ENCODE results near the gene BCL7B.
"Not testable (repeated sequence)": the region's sequence is repeated elsewhere in the genome, so short reads cannot be mapped to it uniquely, and the experiment has no call there.

Gene BCL7B

GRCh38 chr7:73532224-73532623 lies 25.3 kb downstream of the BCL7B start:
- DNase-seq = no peak

- no peak for DNase-seq
Measured at GRCh38 chr7:73530800-73531199, 26.7 kb downstream of the BCL7B start.

- DNase-seq = no peak
Measured at GRCh38 chr7:73526896-73527821, 30.3 kb downstream of the BCL7B start.

GRCh38 chr7:73526158-73526494 lies 31.4 kb downstream of the BCL7B start:
- not testable (repeated sequence) for DNase-seq

- peak; percentile 91 for DNase-seq
Measured at GRCh38 chr7:73522105-73522872, 35.2 kb downstream of the BCL7B start, which contains the start of gene BAZ1B. Gene BAZ1B, minus strand, starts transcription at chr7:73522293. Its CDS starts 360 bp downstream, at chr7:73521933.

- DNase-seq = no peak
Measured at GRCh38 chr7:73521636-73522104, 35.8 kb downstream of the BCL7B start.

GRCh38 chr7:73520673-73521635 lies 36.5 kb downstream of the BCL7B start:
- DNase-seq = no peak

GRCh38 chr7:73519867-73520672 lies 37.4 kb downstream of the BCL7B start:
- DNase-seq = no peak

- DNase-seq = no peak
Measured at GRCh38 chr7:73518470-73518869, 39.0 kb downstream of the BCL7B start.

GRCh38 chr7:73517241-73517995 lies 40.1 kb downstream of the BCL7B start:
- DNase-seq = no peak

GRCh38 chr7:73515178-73515577 lies 42.3 kb downstream of the BCL7B start:
- DNase-seq = no peak

GRCh38 chr7:73512018-73512780 lies 45.3 kb downstream of the BCL7B start:
- no peak for DNase-seq

GRCh38 chr7:73509463-73509862 lies 48.0 kb downstream of the BCL7B start:
- no peak for DNase-seq

- DNase-seq = no peak
Measured at GRCh38 chr7:73507556-73507955, 49.9 kb downstream of the BCL7B start.

- no peak for DNase-seq
Measured at GRCh38 chr7:73504920-73505319, 52.6 kb downstream of the BCL7B start.

GRCh38 chr7:73504017-73504416 lies 53.5 kb downstream of the BCL7B start:
- no peak for DNase-seq

- no peak for DNase-seq
Measured at GRCh38 chr7:73503229-73503628, 54.3 kb downstream of the BCL7B start.

GRCh38 chr7:73496626-73497025 lies 60.9 kb downstream of the BCL7B start:
- no peak for DNase-seq

- not testable (repeated sequence) for DNase-seq
Measured at GRCh38 chr7:73495507-73495906, 62.0 kb downstream of the BCL7B start.

- no peak for DNase-seq
Measured at GRCh38 chr7:73489976-73490375, 67.5 kb downstream of the BCL7B start.

All from NCI-H187 treated with DMSO at 0.1 percent for 48 hours (cell line).